ENCODE data around the gene AP2S1.
"Not testable (repeated sequence)": the region's sequence is repeated elsewhere in the genome, so short reads cannot be mapped to it uniquely, and the experiment has no call there.

Gene AP2S1

DNA sequence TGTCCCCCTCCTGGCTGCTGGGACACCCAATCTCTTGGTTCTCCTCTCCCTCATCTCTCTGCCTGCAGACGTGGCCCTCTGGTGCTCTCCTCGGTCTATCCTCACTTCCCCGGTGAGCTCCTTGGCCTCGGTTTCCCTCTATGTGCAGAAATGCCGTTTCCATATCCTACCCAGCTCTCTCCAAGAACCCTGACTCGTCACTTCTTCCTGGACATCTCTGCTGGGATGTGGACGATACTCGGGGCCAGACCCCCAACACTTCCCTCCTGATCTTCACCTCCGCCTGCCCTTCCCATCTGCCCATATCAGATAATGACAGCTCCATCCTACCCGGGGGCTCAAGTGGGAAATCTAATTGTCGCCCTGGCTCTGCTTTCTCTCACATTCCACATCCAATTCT lies 7.9 kb downstream of the AP2S1 start:
- no peak for DNase-seq (ENCODE audit: low read depth in 2 of 2)

DNA sequence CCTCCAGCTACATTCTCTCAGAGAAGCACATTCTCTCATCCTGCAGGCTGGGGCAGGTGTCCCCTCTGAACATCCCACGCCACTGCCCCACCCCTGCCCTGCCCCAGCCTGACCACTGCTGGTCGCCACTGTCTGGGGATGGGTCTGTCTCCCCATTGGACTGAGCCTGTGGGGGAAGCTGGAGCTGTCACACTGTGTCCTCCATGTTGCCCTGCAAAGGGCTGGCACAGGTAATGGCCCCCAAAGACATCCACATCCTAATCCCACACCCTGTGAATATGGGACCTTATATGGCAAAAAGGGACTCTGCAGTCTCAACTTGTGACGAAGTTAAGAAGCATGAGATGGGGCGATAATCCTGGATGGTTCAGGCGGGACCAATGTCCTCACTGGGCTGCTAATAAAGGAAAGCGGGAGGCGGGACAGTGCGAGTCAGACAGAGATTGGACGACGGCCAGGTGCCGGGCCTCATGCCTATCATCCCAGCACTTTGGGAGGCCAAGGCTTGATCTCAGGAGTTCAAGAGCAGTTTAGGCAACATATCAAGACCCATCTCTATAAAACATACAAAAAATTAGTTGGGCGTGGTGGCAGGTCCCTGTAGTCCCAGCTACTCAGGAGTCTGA lies 9.1 kb downstream of the AP2S1 start:
- no peak for DNase-seq (ENCODE audit: low read depth in 2 of 2)

DNA sequence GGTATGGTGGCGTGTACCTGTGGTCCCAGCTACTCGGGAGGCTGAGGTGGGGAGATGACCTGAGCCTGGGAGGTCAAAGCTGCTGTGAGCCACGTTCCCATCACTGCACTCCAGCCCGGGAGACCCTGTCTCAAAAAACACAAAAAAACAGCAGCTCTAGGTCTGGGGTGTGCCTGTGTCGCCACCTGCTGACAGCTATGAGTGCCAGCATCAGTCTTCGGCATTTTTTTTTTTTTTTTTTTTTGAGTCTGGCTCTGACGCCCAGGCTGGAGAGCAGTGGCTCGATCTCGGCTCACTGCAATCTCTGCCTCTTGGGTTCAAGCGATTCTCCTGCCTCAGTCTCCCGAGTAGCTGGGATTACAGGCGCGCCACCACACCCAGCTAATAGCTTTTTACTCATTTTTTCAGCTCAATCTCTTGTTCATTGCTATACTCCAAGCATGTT lies 10.1 kb downstream of the AP2S1 start:
- DNase-seq (ENCODE audit: low read depth in 2 of 2): peak in 1 of 2 donors; percentile 24

DNA sequence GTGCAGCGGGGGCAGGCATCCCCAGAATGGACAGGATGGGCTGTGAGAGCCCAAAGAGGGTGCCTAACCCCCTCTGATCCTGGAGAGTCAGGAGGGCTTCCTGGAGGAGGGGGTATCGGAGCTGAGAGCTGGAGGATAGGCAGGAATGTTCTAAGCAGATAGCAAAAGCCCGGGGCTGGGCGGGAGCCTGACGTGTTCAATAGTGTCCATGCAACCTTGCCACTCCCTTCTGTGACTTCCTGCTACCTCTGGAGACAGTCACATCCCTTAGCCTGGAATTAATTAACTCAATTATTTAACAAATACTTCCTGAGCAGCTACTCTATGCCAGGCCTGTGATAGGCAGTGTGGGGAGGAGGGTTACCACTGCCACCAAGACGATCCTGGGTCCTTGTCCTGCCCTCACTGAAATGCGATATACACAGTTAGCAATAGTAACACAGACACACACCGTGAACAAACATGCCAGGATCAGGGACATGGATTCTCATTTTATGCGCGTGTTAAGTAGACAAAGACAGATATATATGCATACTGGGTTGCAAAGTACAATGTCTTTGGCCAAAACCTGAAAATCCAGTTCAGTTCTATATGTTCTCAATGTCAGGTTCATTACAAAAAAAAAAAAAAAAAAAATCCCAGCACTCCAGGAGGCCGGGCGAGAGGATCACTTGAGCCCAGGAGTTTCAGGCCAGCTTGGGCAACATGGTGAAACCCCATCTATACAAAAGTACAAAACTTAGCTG lies 10.7 kb downstream of the AP2S1 start:
- DNase-seq (ENCODE audit: low read depth in 2 of 2): no peak

DNA sequence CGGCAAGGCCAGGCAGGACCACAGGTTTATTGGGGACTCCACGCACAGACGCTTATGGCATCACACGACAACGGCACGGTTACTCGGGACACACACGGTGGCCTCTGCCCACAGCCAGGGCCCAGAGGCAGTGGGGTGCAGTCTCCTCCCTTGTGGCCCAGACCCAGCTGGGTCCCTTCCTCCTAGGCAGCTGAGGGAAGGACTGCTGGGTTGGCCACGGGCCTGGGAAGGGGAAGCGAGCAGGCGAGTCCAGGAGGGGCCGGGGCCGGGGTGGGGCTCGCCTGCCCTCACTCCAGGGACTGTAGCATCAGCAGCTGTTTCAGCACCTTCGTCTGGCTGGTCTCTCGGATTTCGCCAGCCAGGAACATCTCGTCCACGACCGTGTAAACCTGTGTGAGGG lies 12.5 kb downstream of the AP2S1 start:
- DNase-seq (ENCODE audit: low read depth in 2 of 2): no peak

DNA sequence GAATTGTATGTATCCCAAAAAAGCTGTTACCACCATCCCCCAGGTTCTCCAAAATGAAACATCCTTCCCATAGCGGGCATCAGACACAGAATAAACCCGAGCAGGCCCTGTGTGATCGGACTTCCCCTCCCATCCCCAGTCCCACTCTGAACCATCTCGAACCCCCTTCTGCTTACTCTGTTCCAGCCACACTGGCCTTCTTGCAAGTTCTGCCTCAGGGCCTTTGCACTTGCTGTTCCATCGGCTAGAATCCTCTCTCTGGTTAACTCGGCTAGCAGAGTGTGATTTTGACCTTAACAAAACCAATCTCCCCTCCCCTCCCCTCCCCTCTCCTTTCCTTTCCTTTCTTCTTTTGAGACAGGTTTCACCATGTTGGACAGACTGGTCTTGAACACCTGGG lies 15.7 kb downstream of the AP2S1 start:
- no peak for DNase-seq (ENCODE audit: low read depth in 2 of 2)

DNA sequence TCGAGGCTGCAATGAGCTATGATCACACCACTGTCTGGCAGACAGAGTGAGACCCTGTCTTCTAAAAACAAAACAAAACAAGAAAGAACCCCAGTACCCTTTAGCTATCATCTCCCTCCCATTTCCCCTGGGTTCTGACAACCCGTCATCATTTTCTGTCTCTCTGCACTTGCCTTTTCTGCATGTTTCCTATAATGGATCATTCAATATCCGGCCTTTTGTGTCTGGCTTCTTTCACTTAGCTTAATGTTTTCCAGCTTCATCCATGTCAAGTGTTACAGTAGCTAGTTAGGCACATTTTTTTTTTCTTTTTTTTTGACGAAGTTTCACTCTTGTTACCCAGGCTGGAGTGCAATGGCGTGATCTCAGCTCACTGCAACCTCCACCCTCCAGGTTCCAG lies 16.5 kb downstream of the AP2S1 start:
- DNase-seq (ENCODE audit: low read depth in 2 of 2): no peak

DNA sequence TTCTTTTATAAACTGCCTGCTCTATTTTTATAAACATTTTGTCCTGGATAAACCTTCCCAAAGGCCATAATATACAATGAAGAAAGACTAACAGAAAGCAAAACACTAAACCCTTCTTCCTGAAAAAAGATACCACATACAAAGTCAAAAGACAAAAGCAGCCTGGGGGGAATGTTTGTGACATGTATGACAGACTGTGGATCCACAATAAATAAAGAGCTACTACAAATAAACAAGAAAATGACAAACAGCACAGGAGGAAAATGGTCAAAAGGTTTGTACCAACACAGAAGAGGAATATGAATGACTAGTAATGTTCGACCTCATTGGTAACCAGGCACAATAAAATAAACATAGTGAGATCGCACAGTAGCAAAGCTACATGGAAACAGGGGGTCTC lies 19.8 kb downstream of the AP2S1 start:
- DNase-seq (ENCODE audit: low read depth in 2 of 2): no peak

DNA sequence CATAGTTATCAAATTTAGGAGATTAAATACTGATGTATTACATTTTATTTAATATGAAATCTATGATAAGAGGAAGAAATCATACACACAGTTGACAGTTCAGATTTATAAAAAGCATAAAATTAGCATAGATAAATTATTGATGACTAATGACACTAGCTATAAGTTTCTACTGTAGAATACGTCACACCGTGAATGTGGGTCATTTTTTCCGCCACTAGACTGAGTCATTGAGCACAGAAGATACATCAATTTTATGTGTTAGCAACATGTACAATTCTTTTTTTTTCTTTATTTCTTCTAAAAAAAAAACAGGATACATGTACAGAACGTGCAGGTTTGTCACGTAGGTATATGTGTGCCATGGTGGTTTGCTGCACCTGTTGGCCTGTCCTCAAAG lies 22.2 kb downstream of the AP2S1 start:
- DNase-seq (ENCODE audit: low read depth in 2 of 2): no peak

DNA sequence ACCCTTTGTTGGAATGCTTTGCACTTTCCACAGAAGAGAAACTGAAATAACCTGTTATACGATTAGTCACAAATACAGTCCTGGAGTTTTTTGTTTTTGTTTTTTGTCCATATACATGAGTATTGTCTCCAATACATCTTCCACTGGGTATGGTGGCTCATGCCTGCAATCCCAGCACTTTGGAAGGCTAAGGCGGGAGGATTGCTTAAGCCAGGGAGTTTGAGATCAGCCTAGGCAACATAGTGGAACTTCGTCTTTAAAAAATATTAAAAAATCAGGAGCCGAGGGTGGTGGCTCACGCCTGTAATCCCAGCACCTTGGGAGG lies 25.0 kb downstream of the AP2S1 start:
- DNase-seq (ENCODE audit: low read depth in 2 of 2): no peak

DNA sequence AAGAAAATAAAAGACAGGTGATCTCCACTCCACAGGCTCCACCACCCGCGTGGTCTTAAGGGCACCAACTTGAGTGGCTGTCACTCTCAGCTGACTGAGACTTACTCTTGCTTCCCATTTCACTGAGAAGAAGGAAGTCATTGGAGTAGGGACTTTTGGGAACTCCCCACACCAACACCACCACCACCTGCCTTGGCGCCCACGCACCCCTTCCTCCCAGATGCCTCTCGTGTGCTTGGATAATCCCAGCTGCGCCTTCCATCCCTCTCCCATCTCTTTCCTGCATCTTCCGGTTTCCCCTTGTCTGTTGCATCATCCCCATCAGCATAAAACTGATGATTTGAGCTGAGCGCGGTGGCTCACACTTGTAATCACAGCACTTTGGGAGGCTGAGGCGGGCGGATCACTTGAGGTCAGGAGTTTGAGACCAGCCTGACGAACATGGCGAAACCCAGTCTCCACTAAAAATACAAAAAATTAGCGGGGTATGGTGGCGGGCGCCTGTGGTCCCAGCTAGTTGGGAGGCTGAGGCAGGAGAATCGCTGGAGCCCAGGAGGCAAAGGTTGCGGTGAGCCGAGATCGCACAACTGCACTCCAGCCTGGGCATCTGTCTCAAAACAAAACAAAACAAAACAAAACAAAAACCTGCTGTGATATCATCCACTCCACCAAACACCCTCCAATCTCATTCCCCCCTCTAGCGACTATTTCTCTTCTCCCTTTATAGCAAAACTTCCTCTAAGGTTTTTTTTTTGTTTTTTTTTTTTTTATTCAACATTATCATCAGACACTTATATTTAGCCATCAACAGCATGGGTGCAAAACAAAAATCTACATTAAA lies 25.5 kb downstream of the AP2S1 start:
- no peak for DNase-seq (ENCODE audit: low read depth in 2 of 2)

DNA sequence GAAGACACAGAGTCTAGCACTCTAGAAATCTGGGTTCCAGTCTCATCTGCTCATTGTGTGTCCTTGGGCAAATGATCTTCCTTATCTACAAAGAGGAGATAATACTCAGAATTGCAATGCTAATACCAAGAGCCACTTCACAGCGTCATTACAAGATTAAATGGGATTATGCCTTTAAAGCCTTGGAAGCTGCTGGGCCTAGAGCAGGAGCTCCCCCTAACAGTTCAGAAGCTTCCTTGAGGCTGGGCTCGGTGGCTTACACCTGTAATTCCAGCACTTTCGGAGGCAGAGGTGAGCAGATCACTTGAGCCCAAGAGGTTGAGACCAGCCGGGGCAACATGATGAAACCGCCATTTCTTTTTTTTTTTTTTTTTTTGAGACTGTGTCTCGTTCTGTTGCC lies 27.6 kb downstream of the AP2S1 start:
- no peak for DNase-seq (ENCODE audit: low read depth in 2 of 2)

DNA sequence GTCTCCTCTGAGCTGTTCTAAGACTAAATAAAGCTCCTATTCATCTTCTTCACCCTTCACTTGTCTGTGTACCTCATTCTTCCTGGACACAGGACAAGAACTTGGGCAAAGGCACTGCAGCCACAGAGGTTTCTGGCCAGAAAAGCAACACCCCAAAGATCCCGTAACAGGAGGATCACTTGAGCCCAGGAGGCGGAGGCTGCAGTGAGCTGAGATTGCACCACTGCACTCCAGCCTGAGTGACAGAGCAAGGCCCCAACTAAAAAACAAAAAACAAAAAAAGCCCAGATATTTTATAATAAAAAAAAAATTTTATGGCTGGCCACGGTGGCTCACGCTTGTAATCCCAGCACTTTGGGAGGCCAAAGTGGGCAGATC lies 28.2 kb downstream of the AP2S1 start:
- DNase-seq (ENCODE audit: low read depth in 2 of 2): not testable (repeated sequence)

DNA sequence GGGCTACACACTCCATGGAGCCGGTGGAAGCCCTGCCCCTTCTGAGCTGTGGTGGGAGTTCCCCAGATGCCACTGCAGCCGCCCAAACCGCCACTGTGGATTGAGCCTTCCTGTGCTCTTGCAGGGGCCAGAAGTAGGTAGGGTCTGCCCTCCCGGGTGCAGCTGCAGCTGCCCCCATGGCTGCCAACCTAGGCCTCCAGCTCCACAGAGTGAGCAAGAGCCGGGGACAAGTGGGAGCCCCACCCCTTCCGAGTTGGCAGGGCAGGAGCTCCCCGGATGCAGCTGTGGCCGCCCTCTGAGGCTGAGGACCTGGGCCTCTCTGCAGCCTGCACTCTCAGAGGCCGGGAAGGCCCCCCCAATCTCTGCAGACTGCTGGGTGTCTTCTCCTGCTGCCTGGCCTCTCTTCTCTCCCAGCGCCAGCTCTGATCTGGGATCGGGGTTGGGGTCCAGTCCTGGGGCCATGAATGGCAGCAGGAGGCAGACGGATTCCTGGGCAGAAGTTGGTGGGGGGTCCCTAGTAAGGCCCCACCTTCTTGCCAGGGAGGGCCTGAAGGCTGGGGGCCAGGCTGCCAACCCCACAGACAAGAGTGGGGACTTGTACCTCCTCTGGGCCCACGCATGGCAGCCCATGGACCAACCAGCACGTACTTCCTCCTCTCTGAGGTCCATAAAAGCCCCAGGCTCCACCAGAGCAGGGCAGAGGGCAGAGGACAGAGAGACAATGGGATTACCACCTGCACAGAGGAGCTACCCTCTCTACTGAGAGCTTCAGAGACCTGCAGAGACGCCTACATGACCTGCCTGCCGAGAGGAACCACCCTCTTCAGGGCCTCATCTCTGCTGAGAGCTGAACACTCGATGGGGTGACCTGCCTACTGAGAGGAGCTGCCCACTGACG lies 28.9 kb downstream of the AP2S1 start:
- DNase-seq (ENCODE audit: low read depth in 2 of 2): peak; percentile 8 to 37

DNA sequence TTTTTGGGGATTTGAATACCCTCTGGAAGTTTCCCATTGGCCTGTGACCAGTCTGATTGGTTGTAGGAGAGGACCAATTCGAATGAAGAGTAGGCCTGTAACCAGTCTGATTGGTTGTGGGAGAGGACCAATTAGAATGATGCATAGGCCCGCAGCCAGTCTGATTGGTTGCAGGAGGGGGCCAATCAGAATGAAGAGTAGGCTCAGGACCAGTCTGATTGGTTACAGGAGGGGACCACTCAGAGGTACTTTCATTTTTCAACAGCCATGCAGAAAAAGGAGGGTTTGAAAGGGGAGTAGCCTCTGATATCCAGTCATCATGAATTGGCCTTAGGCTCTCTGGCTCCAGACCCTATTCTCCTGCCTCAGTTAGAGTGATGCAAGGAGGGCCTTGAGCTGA lies 31.8 kb downstream of the AP2S1 start:
- no peak for DNase-seq (ENCODE audit: low read depth in 2 of 2)

DNA sequence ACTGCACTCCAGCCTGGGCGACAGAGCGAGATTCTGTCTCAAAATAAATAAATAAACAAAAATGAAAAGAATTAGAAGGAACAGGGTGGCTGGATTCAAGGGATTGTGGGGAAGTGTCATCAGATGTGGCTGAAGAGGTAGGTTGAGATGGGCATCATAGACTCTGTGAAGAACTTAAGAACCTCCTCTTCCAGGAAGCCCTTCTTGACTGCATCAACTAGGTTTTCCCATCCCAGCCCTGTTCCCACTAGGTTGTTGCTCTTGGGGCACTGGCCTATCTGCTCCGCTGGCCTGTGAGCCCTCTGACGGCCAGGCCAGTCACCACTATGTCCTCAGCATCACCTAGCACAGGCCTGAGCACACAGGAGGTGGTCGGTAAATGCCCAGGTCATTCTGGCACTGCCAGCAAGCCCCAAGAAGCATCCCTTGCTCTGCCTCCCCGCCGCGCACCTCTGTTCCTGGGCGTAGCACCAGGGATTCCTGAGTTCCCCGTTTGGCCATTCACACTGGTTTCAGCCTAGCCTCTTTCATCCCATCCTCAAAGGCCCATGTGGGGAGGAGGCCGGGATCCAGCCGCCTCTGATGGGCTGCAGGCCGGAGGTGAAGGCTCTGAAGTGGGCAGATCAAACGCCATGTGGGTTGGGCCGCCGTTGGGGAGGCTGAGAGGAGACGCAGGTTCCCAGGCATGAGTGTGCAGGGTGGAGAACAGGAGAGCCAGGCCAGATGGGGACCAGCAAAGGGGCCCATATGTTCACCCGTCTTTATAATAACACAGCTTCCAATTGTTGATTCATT lies 34.6 kb downstream of the AP2S1 start:
- no peak for DNase-seq (ENCODE audit: low read depth in 2 of 2)

DNA sequence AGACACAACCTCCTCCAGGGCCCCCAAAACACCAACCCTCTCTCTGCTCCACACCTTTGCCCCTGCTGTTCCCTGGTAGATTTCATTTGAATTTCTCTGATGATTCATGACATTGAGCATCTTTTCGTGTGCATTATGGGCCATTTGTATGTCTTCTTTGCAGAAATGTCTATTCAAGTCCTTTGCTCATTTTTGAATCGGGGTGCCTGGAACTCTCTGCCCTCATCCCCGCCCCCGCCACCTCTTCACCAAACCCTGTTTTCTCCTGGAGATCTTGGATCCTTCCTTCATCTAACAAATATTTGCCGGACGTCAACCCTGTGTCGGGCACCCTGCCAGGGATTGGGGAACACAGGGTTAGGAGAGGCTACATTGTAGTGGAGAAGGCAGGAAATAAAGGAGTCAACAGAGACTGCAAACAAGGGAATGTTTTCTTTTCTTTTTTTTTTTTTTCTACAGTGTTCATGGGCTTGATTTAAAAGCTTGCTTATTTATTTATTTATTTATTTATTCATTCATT lies 36.7 kb downstream of the AP2S1 start:
- no peak for DNase-seq (ENCODE audit: low read depth in 2 of 2)

DNA sequence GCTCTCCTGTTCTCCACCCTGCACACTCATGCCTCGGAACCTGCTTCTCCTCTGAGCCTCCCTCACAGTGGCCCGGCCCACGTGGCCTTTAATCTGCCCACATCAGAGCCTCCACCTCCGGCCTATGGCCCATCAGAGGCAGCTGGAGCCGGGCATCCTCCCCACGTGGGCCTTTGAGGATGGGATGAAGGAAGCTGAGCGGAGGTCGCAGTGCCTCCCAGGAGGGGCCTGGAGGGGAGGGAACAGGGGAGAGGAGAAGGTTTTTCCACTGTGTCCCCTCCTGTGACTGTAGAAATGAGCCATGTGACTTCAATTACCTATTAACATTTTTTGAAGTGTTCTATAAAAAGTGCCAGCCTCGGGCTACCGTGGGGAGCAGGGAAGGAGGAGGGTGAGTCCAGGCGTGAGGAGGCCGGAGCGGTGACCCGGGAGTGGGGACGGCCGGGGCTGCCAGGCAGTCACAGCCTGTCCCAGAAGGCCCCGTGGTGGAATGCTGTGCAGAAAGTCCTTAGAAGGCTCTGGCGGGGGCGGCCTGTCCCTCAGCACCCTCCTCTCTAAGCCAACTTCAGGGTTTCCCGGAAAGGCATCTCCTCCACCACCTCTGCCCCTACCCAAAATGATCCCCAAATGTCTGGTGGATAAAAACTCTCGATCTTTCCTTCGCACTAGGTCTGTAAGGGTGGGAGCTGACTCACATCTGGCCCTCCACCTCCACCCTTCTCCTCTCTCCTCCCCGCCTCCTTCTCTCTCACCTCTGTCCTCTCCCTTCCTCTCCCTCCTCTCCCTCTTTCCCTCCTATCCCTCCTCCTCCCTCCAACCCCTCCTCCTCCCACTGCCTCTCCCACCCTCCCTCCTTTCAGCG lies 37.4 kb downstream of the AP2S1 start:
- no peak for DNase-seq (ENCODE audit: low read depth in 2 of 2)

DNA sequence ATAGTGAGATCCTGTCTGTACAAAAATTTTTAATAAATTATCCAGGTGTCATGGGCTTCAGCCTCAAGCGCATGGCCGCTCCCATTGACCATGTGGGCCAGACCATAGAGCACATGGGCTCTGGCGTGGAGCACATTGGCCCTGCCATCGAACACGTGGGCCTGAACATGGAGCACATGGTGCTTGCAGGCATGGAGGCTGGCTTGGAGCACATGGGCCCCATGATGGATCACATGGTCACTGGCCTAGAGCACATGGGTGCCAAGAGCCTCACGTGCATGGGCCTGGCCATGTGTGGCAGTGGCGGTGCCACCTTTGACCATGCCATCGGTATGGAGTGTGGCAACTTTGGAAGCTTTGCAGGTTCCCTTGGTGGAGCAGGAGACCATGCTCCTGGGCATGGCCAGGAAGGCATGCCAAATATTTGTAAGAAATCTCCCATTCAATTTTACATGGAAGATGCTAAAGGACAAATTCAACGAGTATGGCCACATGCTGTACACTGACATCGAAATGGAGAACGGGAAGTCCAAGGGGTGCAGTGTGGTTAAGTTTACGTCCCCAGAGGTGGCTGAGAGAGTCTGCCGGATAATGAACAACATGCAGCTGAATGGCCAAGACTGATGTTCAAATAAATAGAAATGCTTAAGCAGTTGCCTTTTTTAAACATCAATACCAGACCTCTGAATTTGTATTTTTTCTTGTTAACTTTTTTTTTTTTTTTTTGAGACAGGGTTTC lies 40.9 kb downstream of the AP2S1 start:
- no peak for DNase-seq (ENCODE audit: low read depth in 2 of 2)
